CD14-positive monocyte (primary cell): ENCODE measurements around the gene HSD17B10. TPM values are rescaled to one million over a fixed set of nuclear protein-coding genes. Genes with fewer than 3 reads are reported as not detected.
"Not testable (repeated sequence)": the region's sequence is repeated elsewhere in the genome, so short reads cannot be mapped to it uniquely, and the experiment has no call there.

Source experiments
- DNase-seq, 3 donors: peaks; one replicate each; pipeline ENCODE4 v3.0.0-alpha.2; 2011 to 2022
- H2AFZ ChIP-seq: 2 replicates; pipeline ENCODE4 v1.6.0; 2012; ENCODE audit warnings: mild to moderate bottlenecking, low read depth, low read length, inconsistent platforms; ENCODE audit not compliant: insufficient read depth, poor library complexity, severe bottlenecking
- H3K27ac ChIP-seq, 2 donors: 1 replicate in 1 of 2; 2 replicates in 1 of 2; pipeline ENCODE4 v1.5.1; 2012 to 2013; ENCODE audit warnings: low read length in 2 of 2, control low read depth in 1 of 2, inconsistent platforms in 1 of 2, low read depth in 1 of 2, mild to moderate bottlenecking in 1 of 2
- H3K27me3 ChIP-seq, 2 donors: one replicate each; pipeline versions ENCODE4 v1.6.0 to v1.6.1; 2011 to 2013; ENCODE audit warnings: low read length in 2 of 2; ENCODE audit not compliant: control insufficient read depth in 2 of 2, insufficient read depth in 2 of 2
- H3K36me3 ChIP-seq, 2 donors: replicated peaks in 1 of 2; 1 replicate in 1 of 2; 2 replicates in 1 of 2; pipeline versions ENCODE4 v1.5.1 to v1.6.1; 2012 to 2013; ENCODE audit warnings: low read length in 2 of 2, control low read depth in 1 of 2, inconsistent platforms in 1 of 2, mild to moderate bottlenecking in 1 of 2; ENCODE audit not compliant: insufficient read depth in 2 of 2, control insufficient read depth in 1 of 2
- H3K4me1 ChIP-seq, 2 donors: 1 replicate in 1 of 2; 2 replicates in 1 of 2; pipeline versions ENCODE4 v1.5.1 to v1.6.1; 2012 to 2013; ENCODE audit warnings: low read length in 2 of 2, control low read depth in 1 of 2, inconsistent platforms in 1 of 2, mild to moderate bottlenecking in 1 of 2, moderate library complexity in 1 of 2; ENCODE audit not compliant: insufficient read depth in 2 of 2, control insufficient read depth in 1 of 2
- H3K4me2 ChIP-seq: replicated peaks from 2 replicates; pipeline ENCODE3; 2012; ENCODE audit warnings: low read length, moderate library complexity, mild to moderate bottlenecking; ENCODE audit not compliant: poor library complexity, severe bottlenecking; ENCODE audit errors: extremely low read depth
- H3K4me3 ChIP-seq, 3 experiments: fragments of 200-600 bp in 1 of 3; sonication (generic) in 1 of 3; replicated peaks in 1 of 3; 1 replicate in 2 of 3; 2 replicates in 1 of 3; pipeline ENCODE4 v1.5.1; 2011 to 2013; ENCODE audit warnings: low read length in 3 of 3, mild to moderate bottlenecking in 3 of 3, control low read depth in 2 of 3, low read depth in 2 of 3, inconsistent platforms in 1 of 3, moderate library complexity in 1 of 3
- H3K79me2 ChIP-seq: 2 replicates; pipeline ENCODE4 v1.6.0; 2012; ENCODE audit warnings: mild to moderate bottlenecking, control low read depth, inconsistent platforms, low read length, moderate library complexity; ENCODE audit not compliant: insufficient read depth
- H3K9ac ChIP-seq: 2 replicates; pipeline ENCODE4 v1.6.0; 2017; ENCODE audit warnings: low read length, mild to moderate bottlenecking; ENCODE audit not compliant: insufficient read depth, poor library complexity, severe bottlenecking
- H3K9me3 ChIP-seq, 2 donors: replicated peaks in 1 of 2; 1 replicate in 1 of 2; 2 replicates in 1 of 2; pipeline versions ENCODE4 v1.5.1 to v1.6.1; 2012 to 2013; ENCODE audit warnings: low read length in 2 of 2, control low read depth in 1 of 2; ENCODE audit not compliant: control insufficient read depth in 1 of 2, insufficient read depth in 1 of 2
- H4K20me1 ChIP-seq: 2 replicates; pipeline ENCODE4 v1.6.0; 2012; ENCODE audit warnings: mild to moderate bottlenecking, low read length, control low read depth, moderate library complexity; ENCODE audit not compliant: insufficient read depth
- H3K27ac Mint-ChIP-seq, 7 donors: one replicate each; pipeline ENCODE4 v1.8.0; 2020; ENCODE audit warnings: mild to moderate bottlenecking in 7 of 7, mixed read lengths in 7 of 7, moderate library complexity in 6 of 7, inconsistent platforms in 2 of 7
- H3K27me3 Mint-ChIP-seq, 3 donors: one replicate each; pipeline ENCODE4 v1.8.0; 2021 to 2022; ENCODE audit warnings: low read depth in 3 of 3, mild to moderate bottlenecking in 3 of 3, mixed read lengths in 3 of 3, moderate library complexity in 3 of 3, inconsistent platforms in 1 of 3
- H3K36me3 Mint-ChIP-seq, 2 donors: one replicate each; pipeline ENCODE4 v1.8.0; 2020; ENCODE audit warnings: mixed read lengths in 2 of 2, inconsistent platforms in 1 of 2, mild to moderate bottlenecking in 1 of 2
- H3K4me1 Mint-ChIP-seq: one replicate; pipeline ENCODE4 v1.8.0; 2020; ENCODE audit warnings: mild to moderate bottlenecking, mixed read lengths
- H3K4me3 Mint-ChIP-seq, 2 donors: one replicate each; pipeline ENCODE4 v1.8.0; 2020; ENCODE audit warnings: mild to moderate bottlenecking in 2 of 2, mixed read lengths in 2 of 2, moderate library complexity in 1 of 2
- H3K9me3 Mint-ChIP-seq, 7 donors: one replicate each; pipeline ENCODE4 v1.8.0; 2020 to 2022; ENCODE audit warnings: mixed read lengths in 7 of 7, mild to moderate bottlenecking in 6 of 7, moderate library complexity in 6 of 7, inconsistent platforms in 2 of 7
- CTCF ChIP-seq: fragments of 200-600 bp; IDR thresholded peaks from one replicate; pipeline ENCODE4 v1.8.0; 2022; ENCODE audit warnings: antibody characterized with exemption, mild to moderate bottlenecking
- WGBS: methylation state at CpG from one replicate; pipeline ENCODE4 v1.1.5; 2013; ENCODE audit warnings: missing lambda C conversion rate; ENCODE audit not compliant: insufficient coverage; 5-methylcytosine and 5-hydroxymethylcytosine counted together
- intact Hi-C, 2 donors: fragments of 100-400 bp; cut with micrococcal nuclease; formaldehyde crosslinking; loops; one replicate each; pipeline versions ENCODE4 v1.15.0 to v1.15.1; 2023
- polyA plus RNA-seq, 3 donors: library from polyadenylated mRNA; depleted of rRNA in 1 of 3; unstranded in 2 of 3; stranded (reverse) in 1 of 3; fragments of 300-500 nt in 2 of 3; fragments of >200 nt in 1 of 3; fragmentation: Illumina TruSeq in 2 of 3; gene quantifications; 1 replicate in 2 of 3; 2 replicates in 1 of 3; pipeline ENCODE4 v1.2.3, GENCODE V29; 2012 to 2021

Gene HSD17B10
- polyA plus RNA-seq, 3 donors = 93.2 to 163 (median 136) TPM

DNA sequence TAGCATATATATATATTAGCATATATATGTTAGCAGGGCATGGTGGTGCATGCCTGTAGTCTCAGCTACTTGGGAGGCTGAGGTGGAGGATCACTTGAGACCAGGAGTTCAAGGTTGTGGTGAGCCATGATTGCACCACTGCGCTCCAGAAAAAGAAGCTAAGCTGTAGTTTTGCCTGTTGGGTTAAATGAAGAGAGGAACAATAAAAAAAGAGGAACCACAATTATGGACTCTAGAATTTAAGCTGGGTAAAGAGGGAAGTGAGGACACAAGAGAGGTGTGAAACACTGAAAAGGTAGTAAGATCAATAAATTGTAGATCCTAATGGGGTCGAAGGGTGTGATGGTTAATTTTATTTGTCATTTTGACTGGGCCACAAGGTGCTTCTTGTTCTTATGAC lies 40.5 kb upstream of the HSD17B10 start:
- Histone ChIP-seq H3K27ac (no peak overlapping the region), H2AFZ (no peak overlapping the region), H3K9ac (no peak overlapping the region), H3K4me1 (peaks cover 17 to 20% of the 10 kb centered on the region in 2 donors), H3K4me2 (no peak overlapping the region), H3K4me3 (no peak overlapping the region), H3K36me3 (no peaks in the 10 kb centered on the region), H4K20me1 (no peaks in the 10 kb centered on the region), H3K9me3 (no peaks in the 10 kb centered on the region), H3K27me3 (peaks cover 0 to 3% of the 10 kb centered on the region in 2 donors), H3K79me2 (no peaks in the 10 kb centered on the region)
- intact Hi-C loops = no loop called here
- Mint-ChIP-seq H3K4me3 (no peak overlapping the region), H3K36me3 (peaks cover 0 to 1% of the 10 kb centered on the region in 2 donors), H3K4me1 (peaks cover 17% of the 10 kb centered on the region), H3K9me3 (peaks cover 0 to 6% (median 0%) of the 10 kb centered on the region in 7 donors), H3K27ac (peak overlapping the region in 4 of 7 donors; percentile 0 to 60 (median 44)), H3K27me3 (peaks cover 4 to 52% (median 6%) of the 10 kb centered on the region in 3 donors)
- DNase-seq = peak; percentile 52 to 54 (median 53)
- 0% methylated on average over 1 of the region's 2 CpGs for WGBS
- no peak for TF ChIP-seq CTCF

- no peaks in the 10 kb centered on the region for H3K9me3 ChIP-seq
These were observed 37.2 kb upstream of the HSD17B10 start for GRCh38 chrX:53471346-53471745.

DNA sequence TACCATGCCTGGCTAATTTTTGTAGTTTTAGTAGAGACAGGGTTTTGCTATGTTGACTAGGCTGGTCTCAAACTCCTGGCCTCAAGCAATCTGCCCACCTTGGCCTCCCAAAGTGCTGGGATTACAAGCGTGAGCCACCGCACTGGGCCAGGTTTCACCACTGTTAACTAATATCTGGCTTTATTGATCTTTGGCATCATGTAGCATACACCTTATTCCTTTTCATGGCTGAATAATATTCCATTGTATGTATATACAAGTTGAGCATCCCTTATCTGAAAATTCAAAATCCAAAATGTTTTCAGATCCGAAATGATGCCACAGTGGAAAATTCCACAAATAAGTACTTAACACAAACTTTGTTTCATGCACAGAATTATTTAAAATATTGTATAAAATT lies 34.5 kb upstream of the HSD17B10 start:
- not testable (repeated sequence) for H3K4me1 ChIP-seq

More at GRCh38 chrX:53471346-53471745, 37.2 kb upstream of the HSD17B10 start:
- Histone ChIP-seq H4K20me1 (no peaks in the 10 kb centered on the region), H3K27me3 (no peaks in the 10 kb centered on the region), H3K4me2 (no peak overlapping the region), H3K4me1 (peaks cover 25 to 26% of the 10 kb centered on the region in 2 donors), H3K36me3 (no peaks in the 10 kb centered on the region), H3K79me2 (no peaks in the 10 kb centered on the region), H3K4me3 (no peak overlapping the region), H2AFZ (no peak overlapping the region), H3K27ac (no peak overlapping the region), H3K9ac (no peak overlapping the region)
- Mint-ChIP-seq H3K9me3 (peaks cover 0 to 2% (median 0%) of the 10 kb centered on the region in 7 donors), H3K27ac (no peak overlapping the region), H3K27me3 (peaks cover 4 to 43% (median 6%) of the 10 kb centered on the region in 3 donors), H3K36me3 (peaks cover 0 to 1% of the 10 kb centered on the region in 2 donors), H3K4me1 (peaks cover 26% of the 10 kb centered on the region), H3K4me3 (no peak overlapping the region)
- DNase-seq = no peak
- no CpG with 5 or more reads among the region's 3 CpGs for WGBS
- TF ChIP-seq CTCF = no peak
- intact Hi-C loops = no loop called here

More for the DNA sequence above, 34.5 kb upstream of the HSD17B10 start:
- no CpG with 5 or more reads among the region's 3 CpGs for WGBS
- H3K9me3 ChIP-seq, H3K9ac ChIP-seq, DNase-seq, H3K27me3 ChIP-seq, H4K20me1 ChIP-seq, H3K9me3 Mint-ChIP-seq, intact Hi-C loops, H3K27ac Mint-ChIP-seq, H3K4me3 Mint-ChIP-seq, H3K4me3 ChIP-seq, H3K4me2 ChIP-seq, H3K36me3 Mint-ChIP-seq, H3K79me2 ChIP-seq, H2AFZ ChIP-seq, H3K27ac ChIP-seq, H3K36me3 ChIP-seq: not testable (repeated sequence)
- peaks cover 13% of the 10 kb centered on the region for H3K4me1 Mint-ChIP-seq
- H3K27me3 Mint-ChIP-seq = peaks cover 4 to 47% (median 5%) of the 10 kb centered on the region in 3 donors
